Stimulated activated CD4-positive, alpha-beta T cell treated with anti-CD3 and anti-CD28 coated beads, TNF-alpha, amount 100 ng/mL, for 4 hours (primary cell): Measurements from ENCODE around the gene TBX3.

Experiments
- DNase-seq, 3 experiments: peaks; one replicate each; pipeline ENCODE4 v3.0.0-alpha.2; 2020; ENCODE audit warnings: low read depth in 3 of 3

The TBX3 gene

GRCh38 chr12:114682785-114683708 lies 928 bp downstream of the TBX3 start:
- DNase-seq: no peak

- DNase-seq: no peak
Observed at GRCh38 chr12:114682106-114682784, 1.7 kb downstream of the TBX3 start.

- DNase-seq: no peak
Observed at GRCh38 chr12:114681116-114681871, 2.7 kb downstream of the TBX3 start.

- DNase-seq: no peak
Observed at GRCh38 chr12:114680604-114681069, 3.3 kb downstream of the TBX3 start.

GRCh38 chr12:114679942-114680341 lies 4.0 kb downstream of the TBX3 start:
- DNase-seq: no peak

GRCh38 chr12:114679452-114679875 lies 4.5 kb downstream of the TBX3 start:
- no peak for DNase-seq

- no peak for DNase-seq
Observed at GRCh38 chr12:114678718-114679117, 5.3 kb downstream of the TBX3 start.

GRCh38 chr12:114678028-114678427 lies 5.9 kb downstream of the TBX3 start:
- no peak for DNase-seq

- DNase-seq: no peak
Observed at GRCh38 chr12:114676142-114676741, 7.7 kb downstream of the TBX3 start.

GRCh38 chr12:114674251-114675047 lies 9.5 kb downstream of the TBX3 start:
- DNase-seq: no peak

- no peak for DNase-seq
Observed at GRCh38 chr12:114673901-114674250, 10.1 kb downstream of the TBX3 start.

- no peak for DNase-seq
Observed at GRCh38 chr12:114673169-114673833, 10.7 kb downstream of the TBX3 start.

GRCh38 chr12:114672817-114673168 lies 11.2 kb downstream of the TBX3 start:
- DNase-seq: no peak

GRCh38 chr12:114671443-114672411 lies 12.2 kb downstream of the TBX3 start:
- DNase-seq: no peak

- DNase-seq: no peak
Observed at GRCh38 chr12:114671066-114671442, 12.9 kb downstream of the TBX3 start.

- no peak for DNase-seq
Observed at GRCh38 chr12:114670291-114670980, 13.5 kb downstream of the TBX3 start.

GRCh38 chr12:114669401-114670290 lies 14.3 kb downstream of the TBX3 start:
- no peak for DNase-seq

- DNase-seq: no peak
Observed at GRCh38 chr12:114668886-114669288, 15.1 kb downstream of the TBX3 start.
